ENCODE measurements around the gene NFIL3.
A peak's percentile ranks its signal among the peaks of the same experiment; 100 is the strongest.
"Not testable (repeated sequence)": the region's sequence is repeated elsewhere in the genome, so short reads cannot be mapped to it uniquely, and the experiment has no call there.

Gene NFIL3

GRCh38 chr9:91395553-91396471 is 27.8 kb downstream of the NFIL3 start:
- no peak for DNase-seq

GRCh38 chr9:91395106-91395552 is 28.5 kb downstream of the NFIL3 start:
- DNase-seq: no peak

GRCh38 chr9:91393826-91394225 is 29.8 kb downstream of the NFIL3 start:
- no peak for DNase-seq

- no peak for DNase-seq
These were observed 31.2 kb downstream of the NFIL3 start for GRCh38 chr9:91392435-91392834.

- DNase-seq: no peak
These were observed 31.8 kb downstream of the NFIL3 start for GRCh38 chr9:91391818-91392217.

GRCh38 chr9:91391412-91391811 is 32.2 kb downstream of the NFIL3 start:
- DNase-seq: no peak

- DNase-seq: not testable (repeated sequence)
These were observed 33.9 kb downstream of the NFIL3 start for GRCh38 chr9:91389686-91390085.

- no peak for DNase-seq
These were observed 36.9 kb downstream of the NFIL3 start for GRCh38 chr9:91386765-91387164.

GRCh38 chr9:91384954-91385353 is 38.7 kb downstream of the NFIL3 start:
- DNase-seq: no peak

GRCh38 chr9:91383577-91383976 is 40.1 kb downstream of the NFIL3 start:
- no peak for DNase-seq

- DNase-seq: no peak
These were observed 41.3 kb downstream of the NFIL3 start for GRCh38 chr9:91382298-91382697.

GRCh38 chr9:91379426-91379825 is 44.2 kb downstream of the NFIL3 start:
- DNase-seq: no peak

GRCh38 chr9:91378695-91379127 is 44.9 kb downstream of the NFIL3 start:
- DNase-seq: no peak

- not testable (repeated sequence) for DNase-seq
These were observed 45.6 kb downstream of the NFIL3 start for GRCh38 chr9:91378054-91378453.

GRCh38 chr9:91376239-91376638 is 47.4 kb downstream of the NFIL3 start:
- no peak for DNase-seq

GRCh38 chr9:91374939-91375338 is 48.7 kb downstream of the NFIL3 start:
- DNase-seq: no peak

- DNase-seq: no peak
These were observed 51.7 kb downstream of the NFIL3 start for GRCh38 chr9:91371894-91372293.

- not testable (repeated sequence) for DNase-seq
These were observed 53.6 kb downstream of the NFIL3 start for GRCh38 chr9:91370006-91370405.

- no peak for DNase-seq
These were observed 58.9 kb downstream of the NFIL3 start for GRCh38 chr9:91364702-91365101.

- no peak for DNase-seq
These were observed 59.6 kb downstream of the NFIL3 start for GRCh38 chr9:91364005-91364404.

GRCh38 chr9:91362051-91362611 is 61.5 kb downstream of the NFIL3 start:
- DNase-seq: no peak

GRCh38 chr9:91361291-91362050 is 62.2 kb downstream of the NFIL3 start, which contains the start of gene AUH:
Gene AUH (minus strand): TSS chr9:91361918. CDS start chr9:91361889, 29 bp downstream.
- DNase-seq: peak; percentile 90

All from right kidney (tissue), 1 donor.